GM12878 (cell line): Measurements from ENCODE around the gene SRCAP. TPM values are rescaled to one million over a fixed set of nuclear protein-coding genes. Genes with fewer than 3 reads are reported as not detected.

Experiments used
- ATAC-seq: fragments of 200-7000 bp; cut with Tn5 transposase; 3 replicates; pipeline ENCODE4 v1.9.1; 2020; ENCODE audit warnings: mild to moderate bottlenecking, moderate library complexity
- BruUV-seq: library from RNA; stranded (reverse); fragments of 400-500 nt; replicated peaks from 2 replicates; lab custom pipeline; 2021; lab: Mats Ljungman, UMichigan
- CTCF ChIA-PET: fragments of 300-600 bp; sonication (Branson Sonifier 250); formaldehyde crosslinking; extraction: SDS; loops from one replicate; lab custom pipeline; 2021; ENCODE audit warnings: inconsistent platforms; lab: Yijun Ruan, JAX
- POLR2A ChIA-PET: fragments of 350-600 bp; formaldehyde crosslinking; extraction: SDS; loops from one replicate; lab custom pipeline; 2021; ENCODE audit warnings: inconsistent platforms; lab: Charles Lee
- RAD21 ChIA-PET: fragments of 300-600 bp; sonication (Branson Sonifier 250); formaldehyde crosslinking; loops from one replicate; lab custom pipeline; 2023; ENCODE audit warnings: antibody characterized with exemption; ENCODE audit not compliant: unreplicated experiment; lab: Charles Lee
- SMC1A ChIA-PET: fragments of 300-600 bp; sonication (Branson Sonifier 250); formaldehyde crosslinking; loops from one replicate; lab custom pipeline; 2023; ENCODE audit not compliant: unreplicated experiment, uncharacterized antibody; lab: Charles Lee
- DNase-seq: peaks from one replicate; pipeline ENCODE4 v3.0.0-alpha.2; 2011; ENCODE audit warnings: low read depth, low spot score
- FAIRE-seq: peaks from 3 replicates; lab custom pipeline; 2011; peaks lifted over from hg19 to GRCh38; lab: Jason Lieb, UNC
- H2AFZ ChIP-seq: 2 replicates; pipeline ENCODE4 v1.6.0; 2011; ENCODE audit warnings: low read depth, low read length, control low read depth; ENCODE audit not compliant: control insufficient read depth
- H3K27ac ChIP-seq: 2 replicates; pipeline ENCODE4 v1.5.1; 2011; ENCODE audit warnings: control low read depth; ENCODE audit not compliant: control insufficient read depth, insufficient read depth
- H3K27me3 ChIP-seq, 2 experiments: replicated peaks in 1 of 2; 2 replicates each; pipeline versions ENCODE4 v1.6.0 to v1.6.1; 2011; ENCODE audit warnings: low read length in 1 of 2; ENCODE audit not compliant: control insufficient read depth in 2 of 2, insufficient read depth in 2 of 2
- H3K36me3 ChIP-seq, 2 experiments: 2 replicates each; pipeline ENCODE4 v1.5.1; 2011; ENCODE audit warnings: low read length in 1 of 2; ENCODE audit not compliant: control insufficient read depth in 2 of 2, insufficient read depth in 2 of 2
- H3K4me1 ChIP-seq: 2 replicates; pipeline ENCODE4 v1.6.1; 2011; ENCODE audit warnings: mild to moderate bottlenecking, low read length, moderate library complexity, mixed read lengths; ENCODE audit not compliant: control insufficient read depth, insufficient read depth
- H3K4me2 ChIP-seq: 2 replicates; pipeline ENCODE4 v1.6.0; 2011; ENCODE audit warnings: control low read depth; ENCODE audit not compliant: control insufficient read depth, insufficient read depth
- H3K4me3 ChIP-seq: fragments of 200-600 bp; sonication (generic); 2 replicates; pipeline ENCODE4 v1.5.1; 2016
- H3K79me2 ChIP-seq: 2 replicates; pipeline ENCODE4 v1.6.0; 2011; ENCODE audit warnings: low read length; ENCODE audit not compliant: control insufficient read depth, insufficient read depth
- H3K9ac ChIP-seq: 2 replicates; pipeline ENCODE4 v1.8.0; 2011; ENCODE audit warnings: low read length, control low read depth, mixed read lengths; ENCODE audit not compliant: control insufficient read depth, insufficient read depth
- H3K9me3 ChIP-seq: replicated peaks from 3 replicates; pipeline ENCODE4 v1.5.1; 2011; ENCODE audit warnings: mild to moderate bottlenecking, low read length; ENCODE audit not compliant: control insufficient read depth, insufficient read depth
- H4K20me1 ChIP-seq: 2 replicates; pipeline ENCODE4 v1.6.0; 2011; ENCODE audit not compliant: control insufficient read depth, insufficient read depth
- CREB1 ChIP-seq: IDR thresholded peaks from 2 replicates; pipeline ENCODE4 v1.6.1; 2012; ENCODE audit warnings: low read depth, mild to moderate bottlenecking, inconsistent platforms
- EP300 ChIP-seq, 2 experiments: fragments of 150-350 bp in 1 of 2; IDR thresholded peaks; 2 replicates each; pipeline ENCODE4 v1.6.1; 2011 to 2012; ENCODE audit warnings: low read depth in 2 of 2, low read length in 2 of 2, borderline replicate concordance in 1 of 2, improper control_type of control experiment in 1 of 2, inconsistent platforms in 1 of 2; ENCODE audit not compliant: control insufficient read depth in 1 of 2
- GABPA ChIP-seq: IDR thresholded peaks from 2 replicates; pipeline ENCODE4 v1.6.1; 2014; ENCODE audit warnings: antibody characterized with exemption, low read depth, mild to moderate bottlenecking, inconsistent platforms
- IKZF2 ChIP-seq, 2 experiments: fragments of 450-650 bp; IDR thresholded peaks; 2 replicates each; pipeline ENCODE4 v1.6.1; 2017; ENCODE audit warnings: mild to moderate bottlenecking in 2 of 2, moderate library complexity in 2 of 2
- MEF2B ChIP-seq: fragments of 450-650 bp; IDR thresholded peaks from 2 replicates; pipeline ENCODE4 v1.6.1; 2018; ENCODE audit warnings: mild to moderate bottlenecking, moderate library complexity; ENCODE audit not compliant: partially characterized antibody, poor library complexity, severe bottlenecking
- MTA3 ChIP-seq: IDR thresholded peaks from 2 replicates; pipeline ENCODE4 v1.6.1; 2012; ENCODE audit warnings: low read length, inconsistent platforms, borderline replicate concordance
- NBN ChIP-seq: fragments of 450-650 bp; IDR thresholded peaks from 2 replicates; pipeline ENCODE4 v1.6.1; 2016
- NR2C2 ChIP-seq: IDR thresholded peaks from 2 replicates; pipeline ENCODE4 v1.6.1; 2011; ENCODE audit warnings: borderline replicate concordance, low read depth; ENCODE audit not compliant: control insufficient read depth, insufficient read length
- NR2F1 ChIP-seq: fragments of 450-650 bp; conservative IDR thresholded peaks from 2 replicates; pipeline ENCODE4 v1.6.1; 2017; ENCODE audit warnings: mild to moderate bottlenecking
- POLR2A ChIP-seq: IDR thresholded peaks from 2 replicates; pipeline ENCODE4 v1.6.1; 2011; ENCODE audit warnings: low read depth, mild to moderate bottlenecking, low read length
- RFX5 ChIP-seq: IDR thresholded peaks from 2 replicates; pipeline ENCODE4 v1.6.1; 2011; ENCODE audit warnings: low read depth, low read length, improper control_type of control experiment
- SMAD5 ChIP-seq: IDR thresholded peaks from 2 replicates; pipeline ENCODE4 v1.6.1; 2016; ENCODE audit warnings: antibody characterized with exemption, low read depth
- SMC3 ChIP-seq: IDR thresholded peaks from 2 replicates; pipeline ENCODE4 v1.6.1; 2011; ENCODE audit warnings: low read length, improper control_type of control experiment, borderline replicate concordance
- SRF ChIP-seq, 2 experiments: IDR thresholded peaks; 2 replicates each; pipeline ENCODE4 v1.6.1; 2011; ENCODE audit warnings: low read depth in 2 of 2, low read length in 2 of 2, mild to moderate bottlenecking in 1 of 2, moderate library complexity in 1 of 2
- WGBS: methylation state at CpG from one replicate; pipeline ENCODE4 v1.1.6; 2016; ENCODE audit warnings: low lambda C conversion rate; ENCODE audit not compliant: insufficient replicate concordance, insufficient coverage; ENCODE audit errors: missing lambda C conversion rate; 5-methylcytosine and 5-hydroxymethylcytosine counted together
- in situ Hi-C: fragments of 300-500 bp; cut with MboI; formaldehyde crosslinking; loops from 9 replicates; pipeline ENCODE4 v1.14.3; 2018; ENCODE audit warnings: mixed read lengths
- intact Hi-C: fragments of 100-400 bp; cut with micrococcal nuclease; formaldehyde crosslinking; loops from one replicate; pipeline ENCODE4 v1.14.2; 2022; ENCODE audit not compliant: unreplicated experiment
- polyA plus RNA-seq, 11 experiments: library from polyadenylated mRNA; depleted of rRNA in 4 of 11; unstranded in 6 of 11; stranded (reverse) in 5 of 11; fragments of >200 nt; fragmentation: Nextera tagmentation in 4 of 11; fragmentation: Illumina TruSeq in 1 of 11; extraction: Ambion mirVana in 4 of 11; extraction: Trizol in 1 of 11; gene quantifications; 1 replicate in 1 of 11; 2 replicates in 10 of 11; pipeline versions ENCODE4 v1.2.1 to v1.2.3, GENCODE V29; 2011 to 2016; ENCODE audit warnings: inconsistent platforms in 2 of 11, missing spikeins in 2 of 11, low read depth in 1 of 11
- total RNA-seq, 4 experiments: library from RNA; depleted of rRNA in 3 of 4; stranded (reverse); fragments of >200 nt in 3 of 4; fragmentation: Illumina TruSeq in 1 of 4; extraction: Trizol in 1 of 4; gene quantifications; 2 replicates each; pipeline versions ENCODE4 v1.2.1 to v1.2.3, GENCODE V29; 2013 to 2021
- TF ChIP-seq, protein P1 (sequence below): fragments of 450-650 bp; formaldehyde crosslinking; IDR thresholded peaks from 2 replicates; pipeline ENCODE4 v1.5.0; 2022; ENCODE audit warnings: mild to moderate bottlenecking, missing genetic modification characterization
- TF ChIP-seq, protein P2 (sequence below): fragments of 450-650 bp; IDR thresholded peaks from 2 replicates; pipeline ENCODE4 v1.6.1; 2016; ENCODE audit warnings: mild to moderate bottlenecking

Gene SRCAP
- total and polyA plus RNA-seq, 10 of the 15 experiments (the other 5 are each of a cell fraction or from before 2014, with no cell fraction given) = 0.24 to 58.4 (median 11.6) TPM

DNA sequence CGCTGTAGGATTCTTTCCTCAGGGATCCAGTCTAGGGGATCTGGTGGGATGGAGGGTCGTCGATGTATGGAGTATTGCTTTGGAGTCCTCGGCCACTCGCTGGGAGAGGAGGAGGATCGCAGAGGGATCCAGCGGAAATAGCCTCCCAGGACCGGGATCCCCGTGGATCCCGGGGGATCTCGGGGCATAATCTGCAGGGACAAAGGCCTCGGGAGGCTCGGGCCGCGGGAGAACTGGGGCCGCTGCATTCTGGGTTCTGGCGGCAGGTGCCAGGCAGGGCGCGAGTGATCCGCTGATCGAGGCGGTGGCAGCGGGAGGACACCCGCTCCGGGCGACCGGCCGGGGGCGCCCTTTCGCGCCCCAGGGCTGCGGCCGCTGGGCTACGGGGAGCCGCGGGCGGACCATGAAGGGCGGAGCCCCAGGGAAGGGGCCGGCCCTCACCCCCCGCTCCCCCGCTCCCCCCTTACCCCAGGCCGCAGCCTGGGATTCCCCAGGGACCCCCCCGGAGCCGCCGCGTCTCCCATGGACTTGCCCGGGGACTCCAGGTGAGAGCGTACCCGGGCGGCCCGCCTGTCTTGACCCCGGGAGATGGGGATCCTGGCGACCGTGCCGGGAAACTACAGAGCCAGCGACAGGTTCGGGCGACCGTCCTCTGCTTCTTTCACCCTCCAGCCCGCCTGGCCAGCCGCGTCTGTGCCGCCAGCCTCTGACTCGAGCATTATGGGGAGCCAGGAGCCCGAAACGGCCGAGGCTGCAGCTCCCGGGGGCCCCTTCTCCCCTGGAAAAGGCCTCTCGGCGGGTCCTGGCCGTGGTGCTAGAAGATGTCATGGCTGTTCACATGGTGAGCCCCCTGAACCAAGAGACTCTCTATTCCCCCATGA is 47.6 kb upstream of the SRCAP start:
- no peak for DNase-seq
- ChIA-PET POLR2A (interaction anchor here (0.6 to 2.5 kb wide), 10 partner anchors 8 to 997 kb away, joined by 3 to 22 read pairs (median 4); partner anchors contain the start of genes FBRS and KCTD13), SMC1A (interaction anchor here (0.7 to 1.8 kb wide), 8 partner anchors 9 to 560 kb away, joined by 3 to 11 read pairs (median 4); partner anchors contain the start of gene TBX6), CTCF (interaction anchor here (0.9 to 3.1 kb wide), 13 partner anchors 8 to 240 kb away, joined by 3 to 24 read pairs (median 4); partner anchors contain the start of gene DCTPP1), RAD21 (interaction anchor here (0.7 to 2.3 kb wide), 11 partner anchors 9 to 221 kb away, joined by 3 to 13 read pairs (median 7); partner anchors contain the start of genes DCTPP1, ZNF689 and ZNF764)
- peak; percentile 85 for ATAC-seq
- Histone ChIP-seq H3K9me3 (no peaks in the 10 kb centered on the region), H2AFZ (peak overlapping the region; percentile 81), H3K4me3 (peak overlapping the region; percentile 100), H4K20me1 (no peaks in the 10 kb centered on the region), H3K27me3 (no peaks in the 10 kb centered on the region), H3K4me1 (peaks cover 15% of the 10 kb centered on the region), H3K79me2 (peaks cover 21% of the 10 kb centered on the region), H3K9ac (peak overlapping the region; percentile 96), H3K4me2 (peak overlapping the region; percentile 95), H3K36me3 (peaks cover 13 to 23% of the 10 kb centered on the region in 2 experiments), H3K27ac (peak overlapping the region; percentile 91)
- in situ Hi-C loops = loop anchor here (25.0 kb wide), 1 partner anchor 1236 kb away; no protein-coding TSS in a partner anchor
- WGBS = 1% methylated on average over 62 of the region's 71 CpGs
- TSS peak; percentile 69 for BruUV-seq
- FAIRE-seq = no peak
- intact Hi-C loops = loop anchor here (10.0 kb wide), 3 partner anchors 77 to 273 kb away; partner anchors contain the start of genes BCL7C, CTF1, FBXL19 and ZNF688
- TF ChIP-seq NR2F1 (peak; percentile 45; the same call in 1 of the 2 replicates), SMC3 (peak; percentile 44; the same call in 1 of the 2 replicates), EP300 (IDR thresholded peaks at IDR 0.05; ENCODE audit: borderline replicate concordance in 1 of 2, control insufficient read depth in 1 of 2, low read depth in 2 of 2, low read length in 2 of 2) (no peak), NBN (no peak), NR2C2 (no peak), POLR2A (peak; percentile 72), IKZF2 (IDR thresholded peaks at IDR 0.05) (peak; percentile 73 to 84; a peak in 2 of 4 replicates), MEF2B (peak; percentile 89), SMAD5 (no peak), CREB1 (no peak), RFX5 (no peak), SRF (IDR thresholded peaks at IDR 0.05; ENCODE audit: low read depth in 2 of 2, low read length in 2 of 2) (no peak), MTA3 (no peak), GABPA (no peak)
- TF ChIP-seq, protein P1, sequence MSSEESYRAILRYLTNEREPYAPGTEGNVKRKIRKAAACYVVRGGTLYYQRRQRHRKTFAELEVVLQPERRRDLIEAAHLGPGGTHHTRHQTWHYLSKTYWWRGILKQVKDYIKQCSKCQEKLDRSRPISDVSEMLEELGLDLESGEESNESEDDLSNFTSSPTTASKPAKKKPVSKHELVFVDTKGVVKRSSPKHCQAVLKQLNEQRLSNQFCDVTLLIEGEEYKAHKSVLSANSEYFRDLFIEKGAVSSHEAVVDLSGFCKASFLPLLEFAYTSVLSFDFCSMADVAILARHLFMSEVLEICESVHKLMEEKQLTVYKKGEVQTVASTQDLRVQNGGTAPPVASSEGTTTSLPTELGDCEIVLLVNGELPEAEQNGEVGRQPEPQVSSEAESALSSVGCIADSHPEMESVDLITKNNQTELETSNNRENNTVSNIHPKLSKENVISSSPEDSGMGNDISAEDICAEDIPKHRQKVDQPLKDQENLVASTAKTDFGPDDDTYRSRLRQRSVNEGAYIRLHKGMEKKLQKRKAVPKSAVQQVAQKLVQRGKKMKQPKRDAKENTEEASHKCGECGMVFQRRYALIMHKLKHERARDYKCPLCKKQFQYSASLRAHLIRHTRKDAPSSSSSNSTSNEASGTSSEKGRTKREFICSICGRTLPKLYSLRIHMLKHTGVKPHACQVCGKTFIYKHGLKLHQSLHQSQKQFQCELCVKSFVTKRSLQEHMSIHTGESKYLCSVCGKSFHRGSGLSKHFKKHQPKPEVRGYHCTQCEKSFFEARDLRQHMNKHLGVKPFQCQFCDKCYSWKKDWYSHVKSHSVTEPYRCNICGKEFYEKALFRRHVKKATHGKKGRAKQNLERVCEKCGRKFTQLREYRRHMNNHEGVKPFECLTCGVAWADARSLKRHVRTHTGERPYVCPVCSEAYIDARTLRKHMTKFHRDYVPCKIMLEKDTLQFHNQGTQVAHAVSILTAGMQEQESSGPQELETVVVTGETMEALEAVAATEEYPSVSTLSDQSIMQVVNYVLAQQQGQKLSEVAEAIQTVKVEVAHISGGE = no peak
- TF ChIP-seq, protein P2, sequence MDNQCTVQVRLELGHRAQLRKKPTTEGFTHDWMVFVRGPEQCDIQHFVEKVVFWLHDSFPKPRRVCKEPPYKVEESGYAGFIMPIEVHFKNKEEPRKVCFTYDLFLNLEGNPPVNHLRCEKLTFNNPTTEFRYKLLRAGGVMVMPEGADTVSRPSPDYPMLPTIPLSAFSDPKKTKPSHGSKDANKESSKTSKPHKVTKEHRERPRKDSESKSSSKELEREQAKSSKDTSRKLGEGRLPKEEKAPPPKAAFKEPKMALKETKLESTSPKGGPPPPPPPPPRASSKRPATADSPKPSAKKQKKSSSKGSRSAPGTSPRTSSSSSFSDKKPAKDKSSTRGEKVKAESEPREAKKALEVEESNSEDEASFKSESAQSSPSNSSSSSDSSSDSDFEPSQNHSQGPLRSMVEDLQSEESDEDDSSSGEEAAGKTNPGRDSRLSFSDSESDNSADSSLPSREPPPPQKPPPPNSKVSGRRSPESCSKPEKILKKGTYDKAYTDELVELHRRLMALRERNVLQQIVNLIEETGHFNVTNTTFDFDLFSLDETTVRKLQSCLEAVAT = peak; percentile 85; the same call in 1 of the 2 replicates
